ENCODE data around the gene C12orf42.

C12orf42 gene

DNA sequence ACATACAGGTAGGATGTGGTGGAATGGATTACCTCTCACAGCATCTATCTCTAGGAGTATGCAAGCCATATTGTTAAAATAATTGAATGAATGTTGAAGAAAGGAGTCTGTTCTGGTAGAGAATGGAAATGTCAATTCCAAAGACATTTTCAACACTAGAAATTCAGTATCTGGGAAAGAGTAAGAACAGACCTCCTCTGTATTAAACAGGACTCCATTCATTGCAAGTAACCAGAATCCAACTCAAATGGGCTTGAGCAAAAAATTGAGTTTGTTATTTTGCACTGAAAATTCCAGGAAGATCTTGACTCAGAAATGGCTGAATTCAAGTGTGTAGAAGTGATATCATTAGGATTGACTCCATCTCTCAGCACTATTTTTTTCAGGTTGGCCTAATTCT is 168.1 kb downstream of the C12orf42 start:
- DNase-seq, result no peak
- no peak overlapping the region for H3K27ac ChIP-seq (ENCODE audit: low read length, poor library complexity, severe bottlenecking)
- H3K4me3 ChIP-seq (ENCODE audit: insufficient read depth in 1 of 2, low read depth in 1 of 2, low read length in 2 of 2), result no peak overlapping the region
- no peak overlapping the region for H3K4me2 ChIP-seq (ENCODE audit: low read length, poor library complexity, severe bottlenecking)
- no peaks in the 10 kb centered on the region for H3K27me3 ChIP-seq (ENCODE audit: control insufficient read depth in 1 of 2, insufficient read depth in 1 of 2, low read length in 2 of 2)
- H2BK15ac ChIP-seq (ENCODE audit: low read depth, poor library complexity, severe bottlenecking), result no peak overlapping the region
- H3K36me3 ChIP-seq (ENCODE audit: control insufficient read depth in 1 of 2, insufficient read depth in 2 of 2, low read depth in 1 of 2, low read length in 2 of 2), result no peaks in the 10 kb centered on the region
- H3K9me3 ChIP-seq (ENCODE audit: control insufficient read depth, low read length), result peaks cover 2% of the 10 kb centered on the region
- no peak overlapping the region for H2BK12ac ChIP-seq (ENCODE audit: low read length in 2 of 2)
- H3K79me1 ChIP-seq (replicated peaks; ENCODE audit: low read length, poor library complexity, severe bottlenecking), result no peaks in the 10 kb centered on the region
- H4K91ac ChIP-seq (ENCODE audit: low read length), result no peak overlapping the region
- no peaks in the 10 kb centered on the region for H3K4me1 ChIP-seq (ENCODE audit: control insufficient read depth, insufficient read depth, low read depth, low read length)
- no peak overlapping the region for H3K14ac ChIP-seq (ENCODE audit: low read length in 2 of 2)
- H3K4ac ChIP-seq (ENCODE audit: low read depth in 1 of 2, low read length in 2 of 2), result no peak overlapping the region
- H3K23ac ChIP-seq (ENCODE audit: low read length in 2 of 2), result no peak overlapping the region
- H2BK120ac ChIP-seq (ENCODE audit: low read depth, low read length), result no peak overlapping the region
- H4K8ac ChIP-seq (ENCODE audit: low read length), result no peak overlapping the region
- H3K18ac ChIP-seq (ENCODE audit: low read depth in 1 of 2, low read length in 2 of 2), result no peak overlapping the region
- no peak overlapping the region for H2AFZ ChIP-seq (ENCODE audit: low read depth, low read length)
- H3K9ac ChIP-seq (ENCODE audit: low read length), result no peak overlapping the region
- H2AK5ac ChIP-seq (ENCODE audit: low read length, severe bottlenecking), result no peak overlapping the region
- no peak overlapping the region for H2BK5ac ChIP-seq (ENCODE audit: low read depth, low read length, poor library complexity, severe bottlenecking)

DNA sequence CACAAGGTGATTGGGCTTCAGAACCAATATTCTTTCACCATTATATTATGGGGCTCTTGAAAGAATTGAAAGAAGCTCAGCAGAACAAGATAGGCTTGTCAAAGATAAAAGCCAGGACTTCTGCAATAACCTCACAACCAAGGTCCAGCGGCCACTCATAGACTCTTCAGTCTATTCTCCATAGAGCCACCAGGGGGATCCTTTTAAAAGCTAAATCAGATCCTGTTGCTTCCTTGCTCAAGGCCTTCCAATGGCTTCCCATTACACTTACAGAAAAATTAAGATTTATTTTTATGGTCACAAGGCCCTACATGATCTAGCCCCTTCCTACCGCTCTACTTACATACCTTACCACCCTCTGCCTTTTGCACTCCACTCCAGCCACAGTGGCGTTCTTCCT is 169.6 kb downstream of the C12orf42 start:
- Histone ChIP-seq H3K4me2 (ENCODE audit: low read length, poor library complexity, severe bottlenecking) (no peak overlapping the region), H3K9ac (ENCODE audit: low read length) (no peak overlapping the region)

DNA sequence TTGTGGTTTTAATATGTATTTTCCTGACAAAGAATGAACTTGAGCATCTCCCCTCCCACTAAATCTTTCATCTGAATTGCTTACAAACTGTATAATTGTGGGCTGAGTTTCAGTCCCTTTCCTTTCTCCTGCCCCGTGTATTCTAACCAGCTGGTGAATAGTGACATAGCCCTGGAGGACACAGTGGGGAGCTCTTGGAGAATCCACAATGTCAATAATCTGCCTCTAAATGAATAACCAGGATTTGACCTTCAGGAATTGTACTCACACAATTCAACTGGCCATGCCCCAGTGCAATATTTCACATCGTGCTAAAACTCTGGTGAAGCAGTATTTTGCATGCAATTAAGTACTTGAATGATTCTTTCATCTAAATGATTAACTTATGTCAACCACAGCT is 177.2 kb downstream of the C12orf42 start:
- Histone ChIP-seq H3K14ac (ENCODE audit: low read length in 2 of 2) (no peak overlapping the region), H2BK15ac (ENCODE audit: low read depth, poor library complexity, severe bottlenecking) (no peak overlapping the region), H3K27me3 (ENCODE audit: control insufficient read depth in 1 of 2, insufficient read depth in 1 of 2, low read length in 2 of 2) (no peaks in the 10 kb centered on the region), H3K9ac (ENCODE audit: low read length) (no peak overlapping the region), H4K91ac (ENCODE audit: low read length) (no peak overlapping the region), H3K36me3 (ENCODE audit: control insufficient read depth in 1 of 2, insufficient read depth in 2 of 2, low read depth in 1 of 2, low read length in 2 of 2) (no peaks in the 10 kb centered on the region), H3K27ac (ENCODE audit: low read length, poor library complexity, severe bottlenecking) (no peak overlapping the region), H3K9me3 (ENCODE audit: control insufficient read depth, low read length) (peaks cover 17% of the 10 kb centered on the region), H3K79me1 (replicated peaks; ENCODE audit: low read length, poor library complexity, severe bottlenecking) (no peaks in the 10 kb centered on the region), H3K23ac (ENCODE audit: low read length in 2 of 2) (no peak overlapping the region), H3K4me1 (ENCODE audit: control insufficient read depth, insufficient read depth, low read depth, low read length) (no peaks in the 10 kb centered on the region), H2BK12ac (ENCODE audit: low read length in 2 of 2) (no peak overlapping the region), H3K4me2 (ENCODE audit: low read length, poor library complexity, severe bottlenecking) (no peak overlapping the region), H2BK120ac (ENCODE audit: low read depth, low read length) (no peak overlapping the region), H3K18ac (ENCODE audit: low read depth in 1 of 2, low read length in 2 of 2) (no peak overlapping the region), H2AFZ (ENCODE audit: low read depth, low read length) (no peak overlapping the region), H3K4ac (ENCODE audit: low read depth in 1 of 2, low read length in 2 of 2) (no peak overlapping the region), H2AK5ac (ENCODE audit: low read length, severe bottlenecking) (no peak overlapping the region), H3K4me3 (ENCODE audit: insufficient read depth in 1 of 2, low read depth in 1 of 2, low read length in 2 of 2) (no peak overlapping the region), H4K8ac (ENCODE audit: low read length) (no peak overlapping the region), H2BK5ac (ENCODE audit: low read depth, low read length, poor library complexity, severe bottlenecking) (no peak overlapping the region)
- 80% methylated on average over 1 of the region's 2 CpGs for WGBS
- DNase-seq, result no peak

More for the DNA sequence above, 169.6 kb downstream of the C12orf42 start:
- H3K27me3 ChIP-seq (ENCODE audit: control insufficient read depth in 1 of 2, insufficient read depth in 1 of 2, low read length in 2 of 2), result no peaks in the 10 kb centered on the region
- H3K4me1 ChIP-seq (ENCODE audit: control insufficient read depth, insufficient read depth, low read depth, low read length), result no peaks in the 10 kb centered on the region
- no peak overlapping the region for H2BK12ac ChIP-seq (ENCODE audit: low read length in 2 of 2)
- H4K91ac ChIP-seq (ENCODE audit: low read length), result no peak overlapping the region
- no peak for DNase-seq
- H3K9me3 ChIP-seq (ENCODE audit: control insufficient read depth, low read length), result peaks cover 2% of the 10 kb centered on the region
- H3K4me3 ChIP-seq (ENCODE audit: insufficient read depth in 1 of 2, low read depth in 1 of 2, low read length in 2 of 2), result no peak overlapping the region
- H3K27ac ChIP-seq (ENCODE audit: low read length, poor library complexity, severe bottlenecking), result no peak overlapping the region
- WGBS, result 53% methylated on average over 3 of the region's 3 CpGs
- H3K4ac ChIP-seq (ENCODE audit: low read depth in 1 of 2, low read length in 2 of 2), result no peak overlapping the region
- H2AFZ ChIP-seq (ENCODE audit: low read depth, low read length), result no peak overlapping the region
- no peak overlapping the region for H2BK120ac ChIP-seq (ENCODE audit: low read depth, low read length)
- no peaks in the 10 kb centered on the region for H3K36me3 ChIP-seq (ENCODE audit: control insufficient read depth in 1 of 2, insufficient read depth in 2 of 2, low read depth in 1 of 2, low read length in 2 of 2)
- no peak overlapping the region for H3K18ac ChIP-seq (ENCODE audit: low read depth in 1 of 2, low read length in 2 of 2)
- no peak overlapping the region for H3K14ac ChIP-seq (ENCODE audit: low read length in 2 of 2)
- H3K23ac ChIP-seq (ENCODE audit: low read length in 2 of 2), result no peak overlapping the region
- H2BK15ac ChIP-seq (ENCODE audit: low read depth, poor library complexity, severe bottlenecking), result no peak overlapping the region
- no peak overlapping the region for H4K8ac ChIP-seq (ENCODE audit: low read length)
- no peaks in the 10 kb centered on the region for H3K79me1 ChIP-seq (replicated peaks; ENCODE audit: low read length, poor library complexity, severe bottlenecking)
- H2AK5ac ChIP-seq (ENCODE audit: low read length, severe bottlenecking), result no peak overlapping the region
- no peak overlapping the region for H2BK5ac ChIP-seq (ENCODE audit: low read depth, low read length, poor library complexity, severe bottlenecking)

DNA sequence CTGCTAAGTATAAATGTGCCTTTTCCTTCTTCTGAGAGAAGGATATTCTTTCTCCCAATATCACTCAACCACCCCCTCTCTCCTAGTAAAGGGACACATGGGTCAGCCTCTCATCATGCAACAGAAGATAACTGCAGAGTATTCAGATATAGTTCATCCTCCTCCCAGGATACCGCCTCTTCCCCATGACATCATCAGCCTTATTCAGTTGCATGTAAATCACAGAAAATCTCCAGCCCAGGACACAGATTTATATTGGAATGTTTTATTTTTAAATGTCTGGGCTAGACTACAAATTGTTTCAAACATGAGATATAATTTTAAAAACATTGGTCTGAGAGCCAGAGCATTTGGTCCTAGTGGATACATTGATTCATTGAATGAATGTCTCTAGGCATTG is 178.5 kb downstream of the C12orf42 start:
- H3K27ac ChIP-seq (ENCODE audit: low read length, poor library complexity, severe bottlenecking), result no peak overlapping the region
- no CpG with 5 or more reads among the region's 1 CpG for WGBS
- H3K9me3 ChIP-seq (ENCODE audit: control insufficient read depth, low read length), result peaks cover 17% of the 10 kb centered on the region
- H3K27me3 ChIP-seq (ENCODE audit: control insufficient read depth in 1 of 2, insufficient read depth in 1 of 2, low read length in 2 of 2), result no peaks in the 10 kb centered on the region
- H3K4me2 ChIP-seq (ENCODE audit: low read length, poor library complexity, severe bottlenecking), result no peak overlapping the region
- H3K4me3 ChIP-seq (ENCODE audit: insufficient read depth in 1 of 2, low read depth in 1 of 2, low read length in 2 of 2), result no peak overlapping the region
- no peak overlapping the region for H3K23ac ChIP-seq (ENCODE audit: low read length in 2 of 2)
- H2BK120ac ChIP-seq (ENCODE audit: low read depth, low read length), result no peak overlapping the region
- no peak overlapping the region for H2BK12ac ChIP-seq (ENCODE audit: low read length in 2 of 2)
- no peak overlapping the region for H3K9ac ChIP-seq (ENCODE audit: low read length)
- no peak overlapping the region for H2AK5ac ChIP-seq (ENCODE audit: low read length, severe bottlenecking)
- H4K8ac ChIP-seq (ENCODE audit: low read length), result no peak overlapping the region
- H2AFZ ChIP-seq (ENCODE audit: low read depth, low read length), result no peak overlapping the region
- H3K18ac ChIP-seq (ENCODE audit: low read depth in 1 of 2, low read length in 2 of 2), result no peak overlapping the region
- no peak overlapping the region for H2BK15ac ChIP-seq (ENCODE audit: low read depth, poor library complexity, severe bottlenecking)
- H4K91ac ChIP-seq (ENCODE audit: low read length), result no peak overlapping the region
- H3K4me1 ChIP-seq (ENCODE audit: control insufficient read depth, insufficient read depth, low read depth, low read length), result no peaks in the 10 kb centered on the region
- no peaks in the 10 kb centered on the region for H3K36me3 ChIP-seq (ENCODE audit: control insufficient read depth in 1 of 2, insufficient read depth in 2 of 2, low read depth in 1 of 2, low read length in 2 of 2)
- H3K14ac ChIP-seq (ENCODE audit: low read length in 2 of 2), result no peak overlapping the region
- H3K4ac ChIP-seq (ENCODE audit: low read depth in 1 of 2, low read length in 2 of 2), result no peak overlapping the region
- H2BK5ac ChIP-seq (ENCODE audit: low read depth, low read length, poor library complexity, severe bottlenecking), result no peak overlapping the region
- no peak for DNase-seq
- no peaks in the 10 kb centered on the region for H3K79me1 ChIP-seq (replicated peaks; ENCODE audit: low read length, poor library complexity, severe bottlenecking)
